ENCODE measurements around the gene RAB40C.

RAB40C gene

GRCh38 chr16:580946-581498 is 8.8 kb upstream of the RAB40C start:
- TF ChIP-seq, protein P1, sequence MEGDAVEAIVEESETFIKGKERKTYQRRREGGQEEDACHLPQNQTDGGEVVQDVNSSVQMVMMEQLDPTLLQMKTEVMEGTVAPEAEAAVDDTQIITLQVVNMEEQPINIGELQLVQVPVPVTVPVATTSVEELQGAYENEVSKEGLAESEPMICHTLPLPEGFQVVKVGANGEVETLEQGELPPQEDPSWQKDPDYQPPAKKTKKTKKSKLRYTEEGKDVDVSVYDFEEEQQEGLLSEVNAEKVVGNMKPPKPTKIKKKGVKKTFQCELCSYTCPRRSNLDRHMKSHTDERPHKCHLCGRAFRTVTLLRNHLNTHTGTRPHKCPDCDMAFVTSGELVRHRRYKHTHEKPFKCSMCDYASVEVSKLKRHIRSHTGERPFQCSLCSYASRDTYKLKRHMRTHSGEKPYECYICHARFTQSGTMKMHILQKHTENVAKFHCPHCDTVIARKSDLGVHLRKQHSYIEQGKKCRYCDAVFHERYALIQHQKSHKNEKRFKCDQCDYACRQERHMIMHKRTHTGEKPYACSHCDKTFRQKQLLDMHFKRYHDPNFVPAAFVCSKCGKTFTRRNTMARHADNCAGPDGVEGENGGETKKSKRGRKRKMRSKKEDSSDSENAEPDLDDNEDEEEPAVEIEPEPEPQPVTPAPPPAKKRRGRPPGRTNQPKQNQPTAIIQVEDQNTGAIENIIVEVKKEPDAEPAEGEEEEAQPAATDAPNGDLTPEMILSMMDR (IDR thresholded peaks at IDR 0.05; ENCODE audit: low read depth, low read length, missing control alignments), result no peak
- DNase-seq (ENCODE audit: low read depth), result no peak
- H3K4me3 ChIP-seq (ENCODE audit: low read depth, low read length), result no peak overlapping the region
- in situ Hi-C loops (cut with HindIII; ENCODE audit: low sequenced_read_pairs), result no loop called here

DNA sequence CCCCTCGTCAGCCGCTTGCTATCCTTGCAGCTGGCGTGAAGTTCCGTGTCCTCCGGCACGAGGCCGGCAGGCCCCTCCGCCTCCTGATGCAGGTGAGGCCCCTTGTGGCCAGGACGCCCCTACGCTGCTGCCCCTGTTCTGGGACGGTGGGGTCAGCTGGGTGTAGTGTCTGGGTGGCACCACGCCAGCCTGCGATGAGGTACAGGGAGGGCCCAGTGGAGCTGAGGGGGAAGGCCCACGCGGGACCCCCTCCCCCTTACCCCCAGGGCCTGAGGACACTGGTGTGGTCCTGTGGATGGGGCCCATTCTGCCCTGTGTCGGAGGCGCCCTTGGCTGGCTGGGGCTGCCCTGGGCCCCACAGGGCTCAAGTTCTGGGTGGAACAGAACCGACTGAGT is 7.7 kb upstream of the RAB40C start:
- TF ChIP-seq, protein P1 (IDR thresholded peaks at IDR 0.05; ENCODE audit: low read depth, low read length, missing control alignments), result no peak
- no peak overlapping the region for H3K4me3 ChIP-seq (ENCODE audit: low read depth, low read length)
- no peak for DNase-seq (ENCODE audit: low read depth)
- in situ Hi-C loops (cut with HindIII; ENCODE audit: low sequenced_read_pairs), result no loop called here

GRCh38 chr16:582614-583331 is 7.1 kb upstream of the RAB40C start:
- no peak for DNase-seq (ENCODE audit: low read depth)
- TF ChIP-seq, protein P1 (IDR thresholded peaks at IDR 0.05; ENCODE audit: low read depth, low read length, missing control alignments), result no peak
- no peak overlapping the region for H3K4me3 ChIP-seq (ENCODE audit: low read depth, low read length)
- in situ Hi-C loops (cut with HindIII; ENCODE audit: low sequenced_read_pairs), result no loop called here

GRCh38 chr16:583470-583814 is 6.4 kb upstream of the RAB40C start:
- no peak overlapping the region for H3K4me3 ChIP-seq (ENCODE audit: low read depth, low read length)
- DNase-seq (ENCODE audit: low read depth), result no peak
- in situ Hi-C loops (cut with HindIII; ENCODE audit: low sequenced_read_pairs), result no loop called here
- TF ChIP-seq, protein P1 (IDR thresholded peaks at IDR 0.05; ENCODE audit: low read depth, low read length, missing control alignments), result no peak

GRCh38 chr16:583815-584591 is 5.9 kb upstream of the RAB40C start:
- DNase-seq (ENCODE audit: low read depth), result no peak
- no peak overlapping the region for H3K4me3 ChIP-seq (ENCODE audit: low read depth, low read length)
- in situ Hi-C loops (cut with HindIII; ENCODE audit: low sequenced_read_pairs), result no loop called here
- TF ChIP-seq, protein P1 (IDR thresholded peaks at IDR 0.05; ENCODE audit: low read depth, low read length, missing control alignments), result no peak

DNA sequence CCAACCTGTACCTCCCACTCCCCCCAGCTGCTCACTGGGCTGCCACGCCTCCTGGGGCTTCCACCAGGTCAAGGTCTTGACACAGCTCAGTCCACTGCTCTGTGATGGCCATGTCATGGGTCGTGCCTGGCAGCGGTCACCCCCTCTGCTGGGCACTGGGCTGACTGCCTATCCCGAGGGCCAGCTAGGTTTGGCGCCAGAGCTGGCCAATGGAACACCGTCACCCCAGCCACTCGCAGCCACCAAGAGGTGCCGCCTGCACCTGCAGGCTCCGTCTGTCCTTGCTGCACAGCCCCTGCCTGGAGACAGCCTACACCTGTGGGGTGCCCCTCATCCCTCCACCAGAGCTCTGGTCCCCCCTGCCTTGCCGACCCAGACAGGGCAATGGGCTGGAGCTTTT is 4.5 kb upstream of the RAB40C start:
- in situ Hi-C loops (cut with HindIII; ENCODE audit: low sequenced_read_pairs), result no loop called here

More for the DNA sequence above, 4.5 kb upstream of the RAB40C start:
- no peak overlapping the region for H3K4me3 ChIP-seq (ENCODE audit: low read depth, low read length)
- no peak for DNase-seq (ENCODE audit: low read depth)
- TF ChIP-seq, protein P1 (IDR thresholded peaks at IDR 0.05; ENCODE audit: low read depth, low read length, missing control alignments), result no peak
